ENCODE results near the gene COX18.
A peak's percentile ranks its signal among the peaks of the same experiment; 100 is the strongest.

COX18 gene

DNA sequence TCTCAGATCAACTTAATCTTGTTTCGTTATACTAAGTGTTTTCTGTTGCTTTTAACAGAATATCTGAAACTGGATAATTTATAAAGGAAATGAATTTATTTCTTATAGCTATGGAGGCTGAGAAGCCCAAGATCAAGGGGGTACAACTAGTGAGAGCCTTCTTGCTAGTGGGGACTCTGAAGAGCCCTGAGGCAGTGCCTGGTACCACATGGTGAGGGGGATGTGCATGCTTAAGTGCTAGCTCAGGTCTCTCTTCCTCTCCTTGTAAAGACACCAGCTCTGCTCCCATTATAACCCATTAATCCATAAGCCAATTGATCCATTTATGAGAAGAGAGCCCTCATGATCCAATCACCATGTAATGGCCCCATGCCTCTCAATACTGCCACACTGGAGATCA lies 17.9 kb downstream of the COX18 start:
- DNase-seq = no peak

DNA sequence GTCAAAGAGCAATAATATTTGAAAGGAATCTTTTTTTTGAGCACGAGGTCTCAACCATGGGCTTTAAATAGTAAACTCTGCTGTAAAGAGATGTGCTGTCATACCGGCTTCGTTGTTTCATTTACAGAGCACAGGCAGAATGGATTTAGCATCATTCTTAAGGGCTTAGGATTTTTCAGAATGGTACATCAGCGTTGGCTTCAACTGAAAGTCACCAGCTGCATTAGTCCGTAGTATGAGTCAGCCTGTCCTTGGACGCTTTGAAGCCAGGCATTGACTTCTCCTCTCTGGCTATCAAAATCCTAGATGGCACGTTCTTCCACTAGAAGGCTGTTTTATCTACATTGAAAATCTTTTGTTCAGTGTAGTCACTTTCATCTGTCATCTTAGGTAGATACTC lies 23.6 kb downstream of the COX18 start:
- no peak for DNase-seq

GRCh38 chr4:73037057-73037456 lies 32.5 kb downstream of the COX18 start:
- no peak for DNase-seq

- no peak for DNase-seq
Observed at GRCh38 chr4:73036123-73036522, 33.4 kb downstream of the COX18 start.

DNA sequence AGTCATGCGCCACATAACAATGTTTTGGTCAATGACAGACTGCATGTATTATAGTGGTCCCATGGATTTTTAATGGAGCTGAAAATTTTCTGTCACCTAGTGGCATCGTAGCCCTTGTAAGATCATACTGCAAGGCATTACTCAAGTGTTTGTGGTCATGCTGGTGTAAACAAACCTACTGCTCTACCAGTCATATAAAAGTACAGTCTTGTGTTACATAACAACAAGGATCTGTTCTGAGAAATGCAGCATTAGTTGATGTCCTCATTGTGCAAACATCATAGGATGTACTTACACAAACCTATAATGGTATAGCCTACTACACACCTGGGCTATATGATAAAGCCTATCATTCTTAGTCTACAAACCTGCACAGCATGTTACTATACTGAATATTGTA lies 34.6 kb downstream of the COX18 start:
- DNase-seq = no peak

GRCh38 chr4:73028621-73029020 lies 40.9 kb downstream of the COX18 start:
- peak; percentile 9 for DNase-seq

- DNase-seq = no peak
Observed at GRCh38 chr4:73021634-73022033, 47.9 kb downstream of the COX18 start.

DNA sequence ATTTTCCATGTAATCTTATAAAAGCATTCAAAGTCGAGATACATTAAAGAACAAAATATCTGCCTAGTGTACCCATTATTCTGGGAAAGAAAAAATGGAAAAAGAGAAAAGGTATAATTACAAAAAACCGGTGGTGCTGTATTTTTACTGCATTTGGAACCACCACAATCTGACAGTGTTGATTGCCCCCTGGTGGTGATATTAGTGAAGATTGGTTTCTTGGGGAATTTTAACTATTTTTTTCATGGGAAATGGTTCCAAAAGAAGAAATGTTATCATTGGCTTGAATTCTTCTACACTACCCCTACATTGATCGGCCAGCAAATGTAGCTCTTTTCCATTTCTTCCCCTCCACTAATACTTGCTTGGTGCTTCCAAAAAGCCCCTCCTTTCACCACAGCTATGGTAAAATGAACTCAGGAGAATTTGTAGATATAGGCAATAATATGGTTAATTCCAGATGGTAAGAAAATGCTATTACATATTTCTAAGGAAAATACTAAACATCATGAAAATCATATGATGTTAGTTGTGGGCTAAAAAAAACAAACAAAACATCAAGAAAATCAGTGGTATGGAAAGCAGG lies 50.0 kb downstream of the COX18 start:
- DNase-seq = peak; percentile 34

GRCh38 chr4:73018595-73018994 lies 50.9 kb downstream of the COX18 start:
- DNase-seq = no peak

DNA sequence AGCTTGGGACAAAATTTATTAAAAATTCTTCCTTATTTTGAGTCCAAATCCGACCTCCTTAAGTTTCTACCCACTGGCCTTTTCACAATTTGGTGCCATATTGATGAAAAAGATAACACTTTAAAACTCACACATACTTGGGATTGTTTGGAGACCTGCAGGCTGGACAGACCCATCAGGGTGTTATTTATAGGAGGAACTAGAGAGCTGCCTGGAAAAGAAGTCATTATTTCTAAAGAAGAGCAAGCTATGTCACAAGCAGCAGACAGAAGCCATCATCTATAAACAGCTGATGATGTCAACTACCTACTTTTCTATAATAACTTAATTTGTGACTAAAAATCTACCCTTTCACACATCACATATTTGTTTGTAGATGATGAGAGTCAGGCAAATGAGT lies 56.2 kb downstream of the COX18 start:
- no peak for DNase-seq

- no peak for DNase-seq
Observed at GRCh38 chr4:73012673-73013072, 56.8 kb downstream of the COX18 start.

DNA sequence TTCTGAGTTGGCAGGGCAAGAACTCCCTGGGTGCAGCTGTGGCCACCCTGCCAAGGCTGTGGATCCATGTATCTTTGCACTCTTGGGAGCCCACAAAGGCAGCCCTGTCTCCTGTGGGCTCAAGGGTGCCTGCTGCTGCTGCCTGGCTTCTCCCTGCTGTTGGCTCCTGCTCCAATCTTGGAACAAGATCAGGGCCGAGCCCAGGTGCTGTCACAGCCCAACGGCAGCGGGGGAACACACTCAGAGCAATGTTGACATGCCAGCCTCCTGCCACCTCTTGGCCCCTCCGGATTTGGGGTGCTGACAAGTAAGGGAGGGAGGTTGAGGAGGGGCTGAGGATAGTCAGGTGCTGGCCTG lies 57.9 kb downstream of the COX18 start:
- DNase-seq = no peak

DNA sequence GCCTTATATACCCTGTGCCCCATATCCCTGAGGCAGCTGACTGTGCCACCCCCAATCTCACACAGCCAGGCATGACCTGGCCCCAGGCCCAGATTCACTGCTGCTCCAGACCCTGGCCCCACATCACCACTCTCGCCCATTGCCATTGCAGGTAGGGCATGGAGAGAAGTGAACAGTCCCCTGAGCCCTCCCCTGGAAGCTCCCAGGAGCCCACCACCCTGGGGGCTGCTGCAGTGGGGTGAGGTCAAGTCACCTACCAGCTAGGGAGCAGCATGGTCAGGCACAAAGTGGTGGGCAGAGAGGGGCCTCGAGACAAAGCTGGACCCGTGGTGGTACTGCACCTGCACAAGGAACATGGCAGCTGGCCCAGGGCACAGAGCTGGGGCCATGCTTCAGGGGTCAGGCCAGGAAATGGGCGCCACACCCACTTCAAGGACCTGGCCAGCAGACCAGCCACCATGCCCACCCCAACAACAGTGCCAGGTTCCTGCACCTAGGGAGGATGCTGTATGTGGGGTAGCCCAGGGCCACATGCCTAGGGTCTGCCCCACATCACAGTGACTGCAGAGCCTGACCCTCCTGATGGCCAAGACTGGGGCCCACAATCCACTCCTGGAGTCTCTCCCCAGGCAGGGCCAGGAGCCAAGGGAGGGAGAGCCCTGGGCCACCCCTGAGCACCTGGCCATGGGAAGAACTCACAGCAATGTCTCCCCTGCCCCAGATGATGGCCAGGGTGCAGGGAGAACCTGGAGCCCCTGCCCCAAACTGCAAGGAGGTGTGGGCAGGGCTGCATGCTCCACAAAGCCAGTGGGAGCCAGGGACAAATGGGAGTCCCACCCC lies 58.5 kb downstream of the COX18 start:
- no peak for DNase-seq

GRCh38 chr4:73007526-73008100 lies 61.9 kb downstream of the COX18 start:
- no peak for DNase-seq

DNA sequence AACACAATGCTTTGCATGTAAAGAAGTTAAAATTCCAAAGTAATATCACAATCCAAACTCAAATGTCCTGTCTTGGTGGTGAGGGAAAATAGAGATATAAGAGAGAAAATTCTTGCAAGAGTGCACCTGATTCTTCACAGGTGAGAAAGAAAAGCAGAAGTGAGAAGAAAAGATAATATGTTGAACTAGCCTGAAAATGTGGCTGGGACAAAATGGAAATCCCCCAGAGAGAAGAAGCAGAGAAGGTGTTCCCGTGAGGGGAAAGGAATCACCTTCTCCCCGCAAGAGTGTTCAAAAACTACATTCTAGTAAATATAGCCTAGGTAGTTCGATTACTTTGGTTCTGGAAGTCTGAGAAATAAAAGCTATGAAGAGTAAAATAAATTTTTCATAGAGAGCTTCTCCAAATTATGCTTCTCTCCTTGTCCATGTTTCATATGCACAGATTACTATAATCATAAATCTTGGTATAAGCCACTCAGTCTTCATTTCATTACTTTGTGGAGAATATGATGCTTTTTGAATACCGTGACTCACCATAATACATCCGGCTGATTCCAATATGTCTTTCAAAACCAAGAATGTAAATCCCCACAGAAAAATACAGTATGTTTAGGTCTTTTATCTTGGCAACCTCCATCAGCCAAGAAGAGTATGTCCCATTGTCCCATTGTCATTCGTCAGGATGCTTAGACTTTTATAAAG lies 63.1 kb downstream of the COX18 start:
- no peak for DNase-seq

DNA sequence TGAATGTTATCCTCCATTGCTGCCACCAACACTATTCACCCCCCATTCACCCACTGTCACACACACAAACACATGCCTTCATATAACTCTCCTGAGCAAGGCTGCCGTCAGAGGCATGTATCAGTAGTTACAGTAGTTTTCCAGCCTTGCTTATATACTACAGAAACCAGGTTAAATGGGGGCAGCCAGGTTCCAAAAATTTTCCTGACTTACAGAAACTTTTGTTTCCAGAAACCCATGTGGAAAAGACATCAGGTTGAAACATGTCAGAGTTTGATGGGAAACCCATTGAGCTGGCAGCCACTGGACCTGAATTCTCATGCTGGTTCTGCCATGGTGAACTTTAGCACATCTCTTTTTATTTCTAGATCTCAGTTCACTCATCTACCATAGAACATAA lies 64.0 kb downstream of the COX18 start:
- no peak for DNase-seq

Measured in inflammatory macrophage treated with lipopolysaccharide for 4 hours (primary cell).